ENCODE measurements around the gene FARS2.
"Not testable (repeated sequence)": the region's sequence is repeated elsewhere in the genome, so short reads cannot be mapped to it uniquely, and the experiment has no call there.

GRCh38 chr6:5683747-5684146 is 422.4 kb downstream of the FARS2 start:
- TF ChIP-seq, protein P1, sequence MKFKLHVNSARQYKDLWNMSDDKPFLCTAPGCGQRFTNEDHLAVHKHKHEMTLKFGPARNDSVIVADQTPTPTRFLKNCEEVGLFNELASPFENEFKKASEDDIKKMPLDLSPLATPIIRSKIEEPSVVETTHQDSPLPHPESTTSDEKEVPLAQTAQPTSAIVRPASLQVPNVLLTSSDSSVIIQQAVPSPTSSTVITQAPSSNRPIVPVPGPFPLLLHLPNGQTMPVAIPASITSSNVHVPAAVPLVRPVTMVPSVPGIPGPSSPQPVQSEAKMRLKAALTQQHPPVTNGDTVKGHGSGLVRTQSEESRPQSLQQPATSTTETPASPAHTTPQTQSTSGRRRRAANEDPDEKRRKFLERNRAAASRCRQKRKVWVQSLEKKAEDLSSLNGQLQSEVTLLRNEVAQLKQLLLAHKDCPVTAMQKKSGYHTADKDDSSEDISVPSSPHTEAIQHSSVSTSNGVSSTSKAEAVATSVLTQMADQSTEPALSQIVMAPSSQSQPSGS (tag by site-specific recombination; IDR thresholded peaks at IDR 0.05; ENCODE audit: low read depth) = not testable (repeated sequence)
- TF ChIP-seq ZNF747, ZNF324 (tag by site-specific recombination; IDR thresholded peaks at IDR 0.05): not testable (repeated sequence)
